ENCODE measurements around the gene LHX5.

LHX5 gene

DNA sequence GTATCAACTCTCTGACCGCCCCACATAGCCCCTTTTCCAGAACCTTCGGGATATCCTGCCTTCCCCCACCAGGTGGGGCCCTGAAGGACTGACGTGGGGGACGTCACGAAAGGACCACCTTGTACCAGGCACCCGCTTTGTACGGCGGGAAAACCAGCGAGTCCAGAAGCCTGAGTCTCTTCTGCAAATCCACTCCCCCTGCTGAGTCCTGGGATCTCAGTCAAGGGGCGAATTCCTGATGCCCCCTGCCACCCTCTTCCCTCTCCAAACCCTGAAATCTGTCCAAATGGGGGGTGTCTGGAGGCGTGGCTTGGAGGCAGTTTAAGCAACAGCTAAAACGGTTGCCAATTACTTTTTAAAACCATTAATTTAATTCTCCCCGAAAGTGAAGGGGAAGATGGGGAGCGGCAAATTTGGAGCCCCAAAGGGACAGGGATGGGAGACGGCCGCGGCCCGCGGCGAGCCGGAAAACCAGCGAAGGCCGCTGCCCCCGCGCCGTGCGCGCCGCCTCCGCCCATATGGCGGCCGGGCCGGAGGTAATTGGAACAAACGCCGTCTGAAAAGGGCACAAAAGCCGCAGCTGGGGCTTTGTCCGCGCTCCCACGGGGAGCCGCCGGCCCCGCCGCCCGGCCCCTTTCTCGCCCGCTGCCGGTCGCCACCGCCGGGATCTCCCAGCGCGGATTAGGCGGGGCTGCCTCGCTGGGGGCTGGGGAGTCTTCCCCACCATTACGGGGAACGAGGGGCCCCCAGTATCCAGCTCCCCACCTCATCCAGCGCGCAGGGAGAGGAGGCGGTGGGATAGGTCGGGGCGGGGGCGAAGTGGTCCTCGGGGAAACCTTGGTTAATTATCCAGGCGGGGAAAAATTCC, 6.6 kb downstream of the LHX5 start:
- no peak for DNase-seq (ENCODE audit: low read depth)

DNA sequence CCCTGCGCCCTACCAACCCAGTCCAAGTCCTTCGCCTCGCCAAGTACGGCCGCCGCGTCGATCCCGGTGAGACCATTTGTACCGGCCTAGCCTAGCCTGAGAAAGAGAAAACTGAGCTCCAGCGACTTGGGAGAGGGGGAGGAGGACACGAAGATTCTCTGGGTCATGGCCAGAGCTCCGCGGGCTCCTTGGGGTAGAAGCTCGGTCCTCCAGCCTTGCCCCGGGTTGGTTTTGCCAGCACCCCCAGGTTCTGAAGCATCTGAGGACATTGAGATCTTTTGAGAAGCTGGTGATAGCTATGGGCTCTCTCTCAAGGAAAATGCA, 7.3 kb downstream of the LHX5 start:
- no peak for DNase-seq (ENCODE audit: low read depth)

- DNase-seq (ENCODE audit: low read depth) = no peak
Measured at GRCh38 chr12:113463746-113464451, 7.8 kb downstream of the LHX5 start.

DNA sequence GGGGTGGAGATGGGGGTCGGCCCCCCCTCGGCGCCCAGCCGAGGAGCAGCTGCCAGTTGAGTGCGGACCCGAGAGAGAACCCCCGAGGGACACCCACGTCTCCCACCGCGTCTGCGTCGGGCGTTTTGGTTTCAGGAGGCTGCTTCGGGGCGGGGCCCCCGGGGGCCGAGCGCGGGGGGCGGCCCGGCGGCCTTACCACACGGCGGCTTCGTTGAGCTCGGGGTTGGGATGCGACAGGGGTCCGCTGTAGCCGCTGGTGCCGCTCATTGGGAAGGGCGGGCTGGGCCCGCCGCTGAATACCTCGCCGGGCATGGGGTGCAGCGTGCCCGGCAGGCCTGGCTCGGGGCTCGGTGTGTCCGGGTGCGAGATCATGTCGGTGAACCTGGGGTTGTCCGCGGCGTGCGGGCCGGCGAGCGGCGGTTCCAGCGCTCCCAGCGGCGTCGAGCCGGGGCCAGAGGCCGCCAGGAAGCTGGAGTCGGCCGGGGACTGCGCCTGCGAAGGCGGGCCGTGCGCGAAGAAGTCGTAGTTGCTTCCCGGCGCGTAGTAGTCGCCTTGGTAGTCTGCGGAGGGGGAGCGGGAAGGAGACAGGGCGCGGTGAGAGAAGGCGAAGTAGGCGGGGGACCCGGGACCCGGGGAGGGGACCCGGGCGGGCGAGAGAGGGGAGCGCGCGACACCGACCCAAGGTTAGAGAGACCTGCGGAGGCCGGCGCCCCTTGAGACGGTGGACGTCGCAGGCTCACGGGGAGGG, 8.5 kb downstream of the LHX5 start:
- no peak for DNase-seq (ENCODE audit: low read depth)

- DNase-seq (ENCODE audit: low read depth) = peak; percentile 39
Measured at GRCh38 chr12:113462117-113462774, 9.4 kb downstream of the LHX5 start.

DNA sequence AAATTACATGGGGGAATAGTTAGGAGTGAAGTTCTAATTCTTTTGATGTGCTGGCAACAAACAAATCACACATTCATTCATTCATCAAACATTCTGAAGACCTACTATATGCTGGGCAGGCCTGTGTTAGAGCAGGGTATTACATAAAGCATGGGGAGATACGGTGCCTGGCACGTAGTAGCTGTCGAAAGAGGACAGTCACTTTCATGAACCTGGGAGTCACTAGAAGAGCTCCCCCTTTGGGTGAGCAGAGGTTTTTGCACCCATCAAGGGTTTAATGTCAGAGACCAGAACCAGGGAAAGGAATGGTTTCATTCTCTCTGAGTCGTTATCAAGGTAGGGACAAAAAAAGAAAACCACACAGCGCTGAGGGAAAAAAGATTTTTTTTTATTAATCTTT, 10.0 kb downstream of the LHX5 start:
- no peak for DNase-seq (ENCODE audit: low read depth)

GRCh38 chr12:113459981-113460380, 11.7 kb downstream of the LHX5 start:
- no peak for DNase-seq (ENCODE audit: low read depth)

- no peak for DNase-seq (ENCODE audit: low read depth)
Measured at GRCh38 chr12:113457710-113458109, 14.0 kb downstream of the LHX5 start.

DNA sequence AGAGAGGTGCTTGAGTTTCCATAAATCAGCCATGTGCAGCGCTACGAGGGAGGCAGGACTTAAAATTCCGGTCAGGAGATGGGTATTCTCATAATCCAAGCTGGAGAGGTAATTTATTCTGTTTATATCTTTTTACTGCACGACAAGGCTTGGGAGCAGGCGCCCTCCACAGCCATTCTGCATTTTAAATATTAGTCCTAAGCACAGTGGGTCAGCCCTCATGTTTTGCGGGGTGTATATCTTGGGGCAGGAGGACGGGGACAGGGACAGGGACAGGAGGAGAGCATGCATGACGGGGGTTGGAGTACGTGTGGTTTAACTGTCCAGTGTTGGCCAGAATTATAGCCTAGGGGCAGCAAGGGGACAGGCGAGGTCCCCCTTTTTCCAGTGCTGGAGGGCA, 14.5 kb downstream of the LHX5 start:
- no peak for DNase-seq (ENCODE audit: low read depth)

DNA sequence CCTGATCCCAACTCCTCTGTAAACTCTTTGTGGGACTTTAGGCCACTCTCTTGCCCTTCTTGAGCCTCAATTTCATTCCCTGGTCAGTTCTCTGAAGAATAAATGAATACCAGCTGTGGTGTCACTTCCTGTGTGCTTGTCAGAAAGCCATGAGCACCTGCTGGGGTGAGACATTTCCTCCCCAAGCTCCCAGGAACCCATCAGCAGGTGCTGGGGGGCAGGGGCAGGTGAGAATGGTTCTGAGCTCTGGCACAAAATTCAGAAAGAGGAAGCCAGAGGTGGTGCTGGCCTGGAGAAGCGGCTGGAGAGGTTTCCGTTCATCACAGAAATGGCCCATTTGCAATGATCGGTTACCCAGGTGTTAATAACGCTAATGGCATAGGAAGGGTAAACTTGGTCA, 14.9 kb downstream of the LHX5 start:
- no peak for DNase-seq (ENCODE audit: low read depth)

GRCh38 chr12:113456199-113456598, 15.5 kb downstream of the LHX5 start:
- no peak for DNase-seq (ENCODE audit: low read depth)

GRCh38 chr12:113453330-113453729, 18.3 kb downstream of the LHX5 start:
- DNase-seq (ENCODE audit: low read depth) = no peak

DNA sequence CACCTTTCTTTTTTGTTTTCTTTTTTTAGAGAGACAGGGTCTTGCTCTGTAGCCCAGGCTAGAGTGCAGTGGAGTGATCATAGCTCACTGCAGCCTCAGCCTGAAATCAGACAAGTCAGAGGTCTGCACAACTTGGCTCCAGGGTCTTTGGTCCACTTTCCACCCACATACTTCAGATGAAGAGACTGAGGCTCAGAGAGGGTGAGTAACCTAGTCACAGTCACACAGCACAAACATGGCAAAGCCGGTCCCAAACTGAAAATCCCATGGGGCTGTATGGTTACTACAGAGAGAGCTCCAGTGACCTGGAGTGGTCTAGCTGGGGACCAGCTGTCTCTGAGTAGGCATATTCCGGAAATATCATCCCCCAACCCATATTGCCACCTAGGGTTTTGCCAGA, 19.2 kb downstream of the LHX5 start:
- DNase-seq (ENCODE audit: low read depth) = no peak

DNA sequence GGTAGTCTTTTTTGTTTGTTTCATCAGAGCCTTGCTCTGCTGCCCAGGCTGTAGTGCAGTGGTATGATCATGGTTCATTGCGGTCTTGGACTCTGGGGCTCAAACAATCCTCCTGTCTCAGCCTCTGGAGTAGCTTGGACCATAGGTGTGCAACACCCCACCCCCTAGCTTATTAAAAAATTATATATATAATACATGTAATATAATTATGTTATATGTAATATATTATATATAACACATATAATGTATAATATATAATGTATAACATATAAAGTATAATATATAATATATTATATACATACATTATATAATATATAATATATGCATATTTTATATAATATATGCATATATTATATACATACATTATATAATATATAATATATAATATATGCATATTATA, 21.8 kb downstream of the LHX5 start:
- DNase-seq (ENCODE audit: low read depth) = no peak

GRCh38 chr12:113449299-113449698, 22.4 kb downstream of the LHX5 start:
- DNase-seq (ENCODE audit: low read depth) = no peak

GRCh38 chr12:113448873-113449272, 22.8 kb downstream of the LHX5 start:
- DNase-seq (ENCODE audit: low read depth) = no peak

DNA sequence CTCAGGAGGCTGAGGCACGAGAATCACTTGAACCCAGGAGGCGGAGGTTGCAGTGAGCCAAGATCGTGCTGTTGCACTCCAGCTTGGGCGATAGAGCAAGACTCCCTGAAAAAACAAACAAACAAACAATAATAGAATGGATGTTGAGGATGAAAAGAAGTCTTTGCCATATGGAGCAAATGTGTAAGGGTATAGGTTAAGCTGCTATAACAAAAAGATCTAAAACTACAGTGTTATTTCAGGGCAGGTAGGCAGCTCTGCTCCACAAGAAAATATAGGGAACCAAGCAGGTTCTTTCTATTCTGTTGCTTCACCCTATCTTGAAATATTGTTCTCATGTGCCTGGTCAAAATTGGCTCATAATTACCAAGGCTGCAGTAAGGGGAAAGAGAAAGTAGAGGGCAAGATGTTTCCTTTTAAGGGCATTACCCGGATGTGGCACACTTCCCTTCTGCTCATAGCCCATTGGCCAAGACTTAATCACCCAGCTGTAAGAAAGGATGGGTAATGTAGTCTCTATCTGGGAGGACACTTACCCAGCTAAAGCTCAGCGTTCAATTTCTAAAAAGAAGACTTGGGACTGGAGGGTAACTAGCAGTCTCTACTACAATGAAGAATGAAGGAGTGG, 26.0 kb downstream of the LHX5 start:
- no peak for DNase-seq (ENCODE audit: low read depth)

DNA sequence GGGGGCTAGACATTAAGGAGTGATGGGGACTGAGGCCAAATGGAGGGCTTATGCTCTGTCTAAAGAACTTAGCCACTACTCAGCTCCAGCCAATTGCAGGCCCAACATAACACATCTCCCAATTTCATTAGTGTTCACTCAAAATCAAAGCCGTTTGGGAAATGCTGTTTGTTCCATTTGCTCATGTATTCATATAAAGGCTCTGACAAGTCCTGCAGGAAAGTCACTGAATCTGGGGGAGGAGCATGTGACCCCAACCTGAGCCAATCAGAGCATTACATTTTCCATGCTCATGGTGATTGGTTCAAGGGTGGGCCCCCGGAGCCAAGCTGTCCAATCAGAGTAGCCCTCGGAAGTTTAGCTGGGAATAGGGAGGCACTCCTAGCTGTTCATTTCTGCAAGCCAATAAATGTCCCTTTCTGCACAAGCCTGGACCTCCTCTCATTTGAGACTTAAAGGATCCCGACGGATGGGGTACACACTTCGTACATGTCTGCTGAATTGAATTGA, 28.6 kb downstream of the LHX5 start:
- DNase-seq (ENCODE audit: low read depth) = no peak

DNA sequence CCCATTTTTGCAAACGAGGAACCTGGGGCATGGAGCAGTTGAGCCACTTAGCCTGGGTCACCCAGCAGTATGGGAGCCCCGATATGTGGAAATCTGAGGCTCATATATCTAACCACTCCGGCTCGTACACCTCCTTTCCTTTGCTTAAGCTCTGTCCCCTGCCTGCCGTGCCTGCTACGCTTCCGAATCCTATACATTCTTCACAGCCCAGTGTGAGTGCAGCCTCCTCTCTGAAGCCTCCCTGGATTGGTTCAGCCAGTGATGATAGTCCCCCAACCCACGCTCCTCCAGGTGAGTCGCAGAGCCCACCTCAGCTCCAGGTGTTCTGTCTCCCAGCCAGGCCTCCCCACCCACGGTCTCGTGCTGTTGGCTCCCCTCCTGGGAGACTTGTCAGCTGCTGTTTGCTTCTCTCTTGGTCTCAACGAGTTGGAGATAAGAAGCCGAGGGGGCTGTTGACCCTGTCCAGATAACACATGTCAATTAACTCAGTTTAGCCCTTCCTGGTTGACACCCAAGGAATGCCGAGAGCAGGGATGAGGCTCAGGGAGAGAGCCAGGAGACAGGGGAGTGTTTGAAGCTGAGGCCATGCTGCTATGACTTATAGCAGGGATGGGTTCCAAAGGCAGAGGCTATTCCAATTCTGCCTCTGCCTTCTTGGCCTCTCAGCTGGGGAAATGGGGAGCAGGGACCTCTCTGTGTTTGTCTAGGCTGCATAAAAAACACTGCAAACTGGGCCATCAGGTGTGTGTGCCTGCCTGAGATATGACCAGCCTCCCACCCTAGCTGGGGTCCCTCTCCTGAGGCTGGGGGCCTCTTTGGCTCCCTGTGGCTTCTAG, 30.5 kb downstream of the LHX5 start:
- DNase-seq (ENCODE audit: low read depth) = no peak

GRCh38 chr12:113440336-113440735, 31.3 kb downstream of the LHX5 start:
- DNase-seq (ENCODE audit: low read depth) = no peak

DNA sequence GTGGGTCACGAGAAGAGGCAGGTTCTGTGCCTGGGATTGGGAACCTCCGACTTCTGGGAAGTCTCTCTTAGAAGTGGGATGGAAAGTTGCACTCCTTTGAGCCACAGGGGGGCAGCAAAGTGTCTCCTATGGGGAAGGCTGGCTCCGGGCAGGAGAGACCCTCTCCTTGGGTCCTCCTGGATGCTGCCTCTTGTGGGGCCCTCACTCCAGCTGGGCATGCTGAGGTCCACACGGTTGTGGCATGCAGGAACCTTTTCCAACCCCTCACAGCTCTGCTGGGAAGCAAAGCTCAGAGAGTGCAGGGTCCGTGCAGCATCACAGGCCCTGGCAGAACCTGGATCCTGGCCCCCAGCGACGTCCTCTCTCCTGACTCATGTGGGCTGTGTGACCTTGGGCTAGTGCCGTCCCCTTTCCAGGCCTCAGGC, 32.1 kb downstream of the LHX5 start:
- no peak for DNase-seq (ENCODE audit: low read depth)

Data from stimulated activated CD8-positive, alpha-beta memory T cell treated with anti-CD3 and anti-CD28 coated beads, Interleukin-7, amount 100 ng/mL, for 24 hours (primary cell).